GM18520 (cell line): ENCODE data around the gene C19orf12.
A peak's percentile ranks its signal among the peaks of the same experiment; 100 is the strongest.
"Not testable (repeated sequence)": the region's sequence is repeated elsewhere in the genome, so short reads cannot be mapped to it uniquely, and the experiment has no call there.

ENCODE experiments used
- ATAC-seq: cut with Tn5 transposase; IDR thresholded peaks from one replicate; pipeline ENCODE4 v1.9.1; 2021; ENCODE audit not compliant: unreplicated experiment

C19orf12 gene

DNA sequence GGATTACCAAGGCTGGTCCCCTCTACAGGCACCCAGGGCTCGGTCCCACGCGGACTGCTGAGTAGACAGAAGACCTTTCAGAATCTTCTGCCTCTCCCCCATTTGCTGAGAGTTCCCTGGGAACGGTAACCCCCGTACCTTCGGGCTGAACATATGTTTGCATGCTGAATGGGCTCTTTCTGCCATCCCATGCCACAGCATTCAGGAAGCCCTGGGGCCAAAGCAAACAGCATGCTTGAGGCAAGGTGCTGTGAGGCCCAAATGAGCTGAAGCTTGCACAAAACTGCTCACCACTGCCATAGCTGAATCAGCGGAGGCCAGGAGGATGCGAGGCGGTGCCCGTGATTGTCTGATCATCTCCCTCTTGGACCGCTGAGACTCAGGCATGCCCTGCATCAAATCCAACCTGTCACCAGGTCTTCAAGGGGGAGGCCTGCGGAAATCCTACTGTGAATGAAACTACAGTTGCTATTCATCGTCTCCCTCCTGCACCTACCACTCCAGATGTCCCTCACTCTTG is 16.3 kb upstream of the C19orf12 start:
- no peak for ATAC-seq

GRCh38 chr19:29727906-29728305 is 12.8 kb upstream of the C19orf12 start:
- no peak for ATAC-seq

- ATAC-seq: no peak
Measured at GRCh38 chr19:29724746-29725145, 9.7 kb upstream of the C19orf12 start.

DNA sequence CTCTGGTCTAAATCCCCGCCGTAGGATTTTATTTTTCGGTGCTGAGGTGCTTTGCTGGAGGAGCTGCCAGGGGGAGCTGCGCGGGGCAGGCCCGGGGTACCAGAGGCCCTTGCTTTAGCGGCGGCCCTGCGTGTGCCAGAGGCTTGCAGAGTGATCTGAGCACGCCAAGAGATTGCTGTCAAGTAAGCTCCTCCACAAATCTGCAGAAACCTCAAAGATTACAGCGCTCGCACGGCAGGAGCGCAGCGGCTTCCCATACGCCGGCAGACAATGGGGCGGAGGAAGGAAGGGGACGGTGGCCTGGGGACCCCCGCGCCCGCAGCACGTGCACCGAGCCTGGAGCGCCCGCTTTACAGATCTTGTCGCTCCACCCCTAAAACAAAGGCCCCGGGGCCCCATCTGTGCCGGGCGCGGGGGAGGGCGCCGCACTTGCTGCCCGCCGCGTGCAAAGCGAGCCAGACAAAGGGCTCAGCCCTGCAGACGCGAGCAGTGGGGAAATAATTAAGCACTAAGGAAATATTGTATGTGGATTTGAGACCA is 9.1 kb upstream of the C19orf12 start:
- no peak for ATAC-seq

DNA sequence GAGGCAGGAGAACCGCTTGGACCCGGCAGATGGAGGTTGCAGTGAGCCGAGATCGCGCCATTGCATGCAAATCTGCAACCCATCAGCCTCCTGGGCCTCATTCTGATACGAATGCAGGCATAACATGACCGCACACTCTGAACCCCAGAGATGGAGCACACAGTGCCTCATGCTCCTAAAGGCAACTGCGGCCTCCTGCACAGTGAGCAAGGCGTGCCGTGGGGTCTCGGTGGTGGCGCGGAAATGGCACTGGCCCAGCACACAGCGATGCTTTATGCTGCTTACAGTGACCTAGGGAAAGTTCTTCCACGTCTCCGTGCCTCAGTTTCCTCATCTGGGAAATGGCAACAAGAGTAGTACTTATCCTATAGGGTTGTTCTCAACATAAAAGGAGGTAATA is 2.0 kb upstream of the C19orf12 start:
- ATAC-seq: no peak

- no peak for ATAC-seq
Measured at GRCh38 chr19:29715701-29716581, 880 bp upstream of the C19orf12 start.

GRCh38 chr19:29714371-29714952 is 599 bp downstream of the C19orf12 start:
- peak; percentile 13 for ATAC-seq

- no peak for ATAC-seq
Measured at GRCh38 chr19:29712744-29713516, 2.1 kb downstream of the C19orf12 start.

DNA sequence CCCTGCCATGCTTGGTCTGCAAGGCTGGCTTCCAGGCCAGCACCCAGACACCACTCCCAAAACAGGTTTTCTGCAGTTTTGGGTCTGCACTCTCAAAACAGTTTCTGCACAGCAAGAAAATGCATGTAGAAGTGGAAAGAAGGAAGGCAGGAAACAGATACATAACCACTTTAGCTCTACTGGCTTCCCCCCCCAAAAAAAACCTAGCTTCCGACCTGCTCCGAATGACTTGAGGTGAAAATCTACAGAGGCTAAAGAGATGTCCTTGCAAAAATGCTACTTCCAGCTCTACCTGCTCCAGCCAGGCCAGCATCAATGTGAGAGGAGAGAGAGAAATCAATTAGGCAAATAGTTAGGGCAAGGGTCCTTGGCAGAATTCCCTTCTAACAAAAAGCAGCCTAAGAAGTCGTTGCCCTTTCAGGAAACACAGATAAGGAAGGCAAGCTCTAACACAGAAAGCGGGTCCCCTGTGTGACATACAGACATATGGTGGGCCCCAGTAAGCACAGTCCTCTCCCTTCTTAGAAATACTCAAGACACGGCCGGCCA is 3.4 kb downstream of the C19orf12 start:
- no peak for ATAC-seq

DNA sequence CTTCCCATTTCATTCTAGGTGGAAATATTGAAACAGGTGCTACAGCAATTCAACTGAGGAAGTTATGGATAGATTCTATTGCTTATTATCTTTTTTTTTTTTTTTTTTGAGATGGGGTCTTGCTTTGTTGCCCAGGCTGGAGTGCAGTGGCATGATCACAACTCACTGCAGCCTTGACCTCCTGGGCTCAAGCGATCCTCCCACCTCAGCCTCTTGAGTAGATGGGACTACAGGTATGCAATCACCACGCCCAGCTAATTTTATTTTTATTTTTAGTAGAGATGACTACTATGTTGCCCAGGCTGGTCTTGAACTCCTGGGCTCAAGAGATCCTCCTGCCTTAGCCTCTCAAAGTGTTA is 5.6 kb downstream of the C19orf12 start:
- ATAC-seq: not testable (repeated sequence)

GRCh38 chr19:29708554-29709439 is 6.3 kb downstream of the C19orf12 start:
- no peak for ATAC-seq

DNA sequence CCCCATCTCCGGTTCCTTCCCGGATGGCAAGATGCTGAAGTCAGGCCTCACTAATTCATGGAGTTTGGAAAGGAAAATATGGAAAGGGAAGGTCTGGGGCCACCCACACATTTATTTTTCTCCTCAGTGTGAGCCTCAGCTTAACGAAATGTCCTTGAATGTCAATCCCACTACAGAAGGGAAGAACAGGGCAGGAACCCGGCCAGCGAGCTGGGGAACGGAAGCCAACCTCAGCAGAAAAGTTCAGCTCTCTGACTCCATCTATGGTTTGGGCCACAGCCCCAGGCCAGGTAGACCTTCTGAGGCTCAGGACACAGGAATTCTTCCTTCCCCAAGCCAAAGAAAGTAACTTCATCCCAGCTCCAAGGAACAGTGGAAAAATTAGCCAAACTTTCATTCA is 8.4 kb downstream of the C19orf12 start:
- ATAC-seq: no peak

DNA sequence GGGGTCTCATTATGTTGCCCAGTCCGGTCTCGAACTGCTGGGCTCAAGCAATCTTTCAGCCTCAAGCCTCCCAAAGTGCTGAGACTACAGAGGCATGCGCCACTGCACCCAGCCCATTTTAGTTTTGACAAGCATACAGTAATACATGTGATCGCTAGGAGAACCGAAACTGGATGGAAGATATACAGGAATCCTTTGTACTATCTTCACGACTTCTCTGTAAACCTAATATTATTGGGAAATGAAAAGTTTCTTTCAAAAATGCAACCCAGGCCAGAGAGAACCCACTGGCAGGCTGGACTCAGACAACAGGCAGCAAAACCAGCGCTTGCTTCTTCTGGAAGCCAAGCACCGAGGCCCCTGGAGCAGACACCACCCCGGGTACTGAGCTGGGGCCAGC is 9.4 kb downstream of the C19orf12 start:
- ATAC-seq: no peak

GRCh38 chr19:29704562-29705558 is 10.2 kb downstream of the C19orf12 start:
- peak; percentile 58 for ATAC-seq

- no peak for ATAC-seq
Measured at GRCh38 chr19:29702963-29703320, 12.1 kb downstream of the C19orf12 start.

DNA sequence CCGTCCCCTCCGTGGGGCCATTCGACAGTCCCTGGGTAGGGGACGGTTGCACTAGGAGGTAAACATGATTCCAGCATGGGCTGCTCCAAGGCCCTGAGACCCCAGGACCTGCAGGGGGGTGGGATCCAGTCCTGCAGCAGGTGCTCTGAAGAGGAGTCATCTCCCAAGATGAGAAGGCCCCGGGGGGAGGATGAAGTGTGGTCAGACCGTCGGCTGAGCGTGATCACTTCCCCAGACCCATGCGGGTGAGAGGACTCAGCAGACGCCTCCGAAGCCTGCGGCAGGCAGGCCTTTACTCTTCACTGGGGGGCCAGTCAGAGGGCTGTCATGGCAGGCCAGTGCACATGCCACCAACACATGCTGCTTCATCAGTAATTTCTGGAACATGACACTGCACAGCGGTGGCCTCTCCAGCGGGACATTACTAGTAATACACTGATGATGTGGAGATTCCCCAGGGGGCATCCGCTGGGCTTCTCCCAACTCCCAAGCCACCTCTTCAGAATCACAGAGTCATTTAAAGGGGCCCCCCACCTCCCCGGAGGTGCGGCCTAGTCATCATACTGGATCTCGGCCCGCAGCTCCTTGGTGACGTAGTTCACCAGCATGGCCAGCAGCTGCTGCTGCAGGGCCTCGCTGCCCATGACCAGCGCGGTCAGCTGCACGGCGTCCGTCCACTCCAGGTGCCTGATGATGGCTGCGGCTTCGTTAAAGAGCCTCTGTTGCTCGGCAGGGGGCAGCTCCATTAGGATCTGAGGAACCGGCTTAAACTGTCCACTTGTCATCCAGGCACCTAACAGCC is 12.7 kb downstream of the C19orf12 start:
- ATAC-seq: no peak

DNA sequence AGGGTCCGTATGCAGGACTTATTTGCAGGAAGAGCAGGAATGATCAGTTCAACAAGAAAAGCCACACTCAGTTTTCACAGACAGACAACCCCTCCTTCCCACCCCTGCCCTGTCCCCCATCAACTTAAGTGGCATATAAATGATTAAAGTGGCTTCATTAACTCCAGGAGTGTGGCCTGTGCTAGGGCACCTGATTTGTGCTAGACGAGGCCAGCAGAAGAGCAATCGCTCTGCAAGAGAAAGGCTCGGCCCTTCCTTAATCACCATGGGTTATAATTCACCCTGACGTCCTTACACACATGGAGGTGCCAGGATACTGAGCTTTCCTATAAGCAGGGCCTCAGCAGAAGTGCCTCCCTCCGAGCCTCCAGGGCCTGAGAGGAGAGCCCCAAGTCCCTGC is 14.6 kb downstream of the C19orf12 start:
- no peak for ATAC-seq

- ATAC-seq: no peak
Measured at GRCh38 chr19:29699861-29700260, 15.2 kb downstream of the C19orf12 start.
